ENCODE measurements around the gene CDH4.
"Not testable (repeated sequence)": the region's sequence is repeated elsewhere in the genome, so short reads cannot be mapped to it uniquely, and the experiment has no call there.

The CDH4 gene

DNA sequence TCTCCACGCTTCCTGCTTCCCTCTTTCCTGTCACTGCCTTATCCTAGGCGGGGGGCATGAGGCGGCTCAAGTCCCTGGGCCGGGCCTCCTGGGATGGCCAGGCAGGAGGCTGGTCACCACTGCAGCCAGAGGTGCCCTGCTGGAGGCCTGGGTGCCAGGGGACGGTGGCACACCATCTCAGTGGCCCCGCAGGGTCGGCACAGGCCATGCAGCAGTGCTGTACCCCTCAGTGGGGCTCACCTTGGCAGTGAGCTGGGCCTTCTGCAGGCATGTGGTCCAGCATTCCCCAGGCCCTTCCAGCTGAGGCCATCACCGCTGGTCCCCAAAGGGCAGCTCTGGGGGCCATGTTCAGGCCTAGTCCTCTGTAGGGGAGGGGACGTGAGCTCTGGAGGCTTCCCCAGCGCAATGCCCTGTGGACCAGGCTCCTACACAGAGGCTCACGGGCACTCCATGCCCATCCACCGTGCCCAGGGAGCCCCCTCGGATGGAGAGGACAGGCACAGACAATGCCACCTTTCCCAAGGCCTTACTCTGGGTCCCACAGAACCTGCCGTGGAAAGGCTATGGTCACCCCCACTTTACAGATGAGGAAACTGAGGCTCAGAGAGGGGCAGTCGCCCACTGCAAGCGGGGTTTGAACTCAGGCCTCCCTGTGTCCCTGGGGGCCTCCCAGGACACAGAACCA is 689.8 kb downstream of the CDH4 start:
- TF ChIP-seq, protein P1, sequence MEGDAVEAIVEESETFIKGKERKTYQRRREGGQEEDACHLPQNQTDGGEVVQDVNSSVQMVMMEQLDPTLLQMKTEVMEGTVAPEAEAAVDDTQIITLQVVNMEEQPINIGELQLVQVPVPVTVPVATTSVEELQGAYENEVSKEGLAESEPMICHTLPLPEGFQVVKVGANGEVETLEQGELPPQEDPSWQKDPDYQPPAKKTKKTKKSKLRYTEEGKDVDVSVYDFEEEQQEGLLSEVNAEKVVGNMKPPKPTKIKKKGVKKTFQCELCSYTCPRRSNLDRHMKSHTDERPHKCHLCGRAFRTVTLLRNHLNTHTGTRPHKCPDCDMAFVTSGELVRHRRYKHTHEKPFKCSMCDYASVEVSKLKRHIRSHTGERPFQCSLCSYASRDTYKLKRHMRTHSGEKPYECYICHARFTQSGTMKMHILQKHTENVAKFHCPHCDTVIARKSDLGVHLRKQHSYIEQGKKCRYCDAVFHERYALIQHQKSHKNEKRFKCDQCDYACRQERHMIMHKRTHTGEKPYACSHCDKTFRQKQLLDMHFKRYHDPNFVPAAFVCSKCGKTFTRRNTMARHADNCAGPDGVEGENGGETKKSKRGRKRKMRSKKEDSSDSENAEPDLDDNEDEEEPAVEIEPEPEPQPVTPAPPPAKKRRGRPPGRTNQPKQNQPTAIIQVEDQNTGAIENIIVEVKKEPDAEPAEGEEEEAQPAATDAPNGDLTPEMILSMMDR (IDR thresholded peaks at IDR 0.05): no peak
- no peak overlapping the region for H3K4me3 ChIP-seq (ENCODE audit: low read depth in 1 of 2, low read length in 1 of 2)
- H3K27ac ChIP-seq: no peak overlapping the region
- no peaks in the 10 kb centered on the region for H3K36me3 ChIP-seq
- no peaks in the 10 kb centered on the region for H3K4me1 ChIP-seq (ENCODE audit: control insufficient read depth in 1 of 2, insufficient read depth in 1 of 2, low read depth in 1 of 2, low read length in 1 of 2)
- no peaks in the 10 kb centered on the region for H3K27me3 ChIP-seq
- no peaks in the 10 kb centered on the region for H3K9me3 ChIP-seq

DNA sequence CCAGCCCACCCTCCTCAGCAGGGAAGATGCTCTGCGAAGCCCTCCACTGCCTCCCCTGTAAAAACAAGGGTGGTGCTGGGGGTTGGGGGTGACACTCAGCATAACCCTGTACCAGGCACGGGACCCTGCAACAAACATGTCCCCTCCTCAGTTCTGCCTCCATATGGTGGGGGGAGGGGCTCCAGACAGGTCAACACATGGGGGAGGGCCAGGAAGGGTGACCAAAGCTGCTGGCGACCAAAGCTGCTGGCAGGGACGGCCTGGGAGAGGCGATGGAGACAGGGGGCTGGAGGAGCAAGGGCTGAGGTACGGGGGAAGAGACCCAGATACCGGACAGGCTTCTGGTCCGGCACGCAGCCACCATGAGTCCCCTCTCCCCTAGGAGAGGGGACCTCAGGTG is 690.5 kb downstream of the CDH4 start:
- H3K4me1 ChIP-seq (ENCODE audit: control insufficient read depth in 1 of 2, insufficient read depth in 1 of 2, low read depth in 1 of 2, low read length in 1 of 2): no peaks in the 10 kb centered on the region
- no peak overlapping the region for H3K4me3 ChIP-seq (ENCODE audit: low read depth in 1 of 2, low read length in 1 of 2)

DNA sequence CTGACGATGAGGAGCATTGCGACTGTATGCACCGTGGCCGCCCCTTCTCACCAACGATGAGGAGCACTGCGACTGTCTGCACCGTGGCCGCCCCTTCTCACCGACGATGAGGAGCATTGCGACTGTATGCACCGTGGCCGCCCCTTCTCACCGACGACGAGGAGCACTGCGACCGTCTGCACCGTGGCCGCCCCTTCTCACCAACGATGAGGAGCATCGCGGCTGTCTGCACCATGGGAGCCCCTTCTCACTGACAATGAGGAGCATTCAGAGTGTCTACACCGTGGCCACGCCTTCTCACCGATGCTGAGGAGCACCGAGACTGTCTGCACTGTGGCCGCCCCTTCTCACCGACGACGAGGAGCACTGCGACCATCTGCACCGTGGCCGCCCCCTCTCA is 692.9 kb downstream of the CDH4 start:
- H3K4me3 ChIP-seq (ENCODE audit: low read depth in 1 of 2, low read length in 1 of 2); H3K4me1 ChIP-seq (ENCODE audit: control insufficient read depth in 1 of 2, insufficient read depth in 1 of 2, low read depth in 1 of 2, low read length in 1 of 2); H3K36me3 ChIP-seq; H3K27ac ChIP-seq; H3K27me3 ChIP-seq; H3K9me3 ChIP-seq: not testable (repeated sequence)

More for the DNA sequence above, 690.5 kb downstream of the CDH4 start:
- Histone ChIP-seq H3K36me3 (no peaks in the 10 kb centered on the region), H3K27ac (no peak overlapping the region), H3K9me3 (no peaks in the 10 kb centered on the region), H3K27me3 (no peaks in the 10 kb centered on the region)
- TF ChIP-seq, protein P1 (IDR thresholded peaks at IDR 0.05): no peak

DNA sequence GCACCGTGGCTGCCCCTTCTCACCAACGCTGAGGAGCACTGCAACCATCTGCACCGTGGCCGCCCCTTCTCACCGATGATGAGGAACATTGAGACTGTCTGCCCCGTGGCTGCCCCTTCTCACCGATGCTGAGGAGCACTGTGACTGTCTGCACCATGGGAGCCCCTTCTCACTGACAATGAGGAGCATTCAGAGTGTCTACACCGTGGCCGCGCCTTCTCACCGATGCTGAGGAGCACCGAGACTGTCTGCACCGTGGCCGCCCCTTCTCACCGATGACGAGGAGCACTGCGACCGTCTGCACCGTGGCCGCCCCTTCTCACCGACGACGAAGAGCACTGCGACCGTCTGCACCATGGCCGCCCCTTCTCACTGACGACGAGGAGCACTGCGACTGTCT is 693.4 kb downstream of the CDH4 start:
- H3K9me3 ChIP-seq; H3K4me3 ChIP-seq (ENCODE audit: low read depth in 1 of 2, low read length in 1 of 2); H3K4me1 ChIP-seq (ENCODE audit: control insufficient read depth in 1 of 2, insufficient read depth in 1 of 2, low read depth in 1 of 2, low read length in 1 of 2); H3K36me3 ChIP-seq; H3K27me3 ChIP-seq; H3K27ac ChIP-seq: not testable (repeated sequence)

DNA sequence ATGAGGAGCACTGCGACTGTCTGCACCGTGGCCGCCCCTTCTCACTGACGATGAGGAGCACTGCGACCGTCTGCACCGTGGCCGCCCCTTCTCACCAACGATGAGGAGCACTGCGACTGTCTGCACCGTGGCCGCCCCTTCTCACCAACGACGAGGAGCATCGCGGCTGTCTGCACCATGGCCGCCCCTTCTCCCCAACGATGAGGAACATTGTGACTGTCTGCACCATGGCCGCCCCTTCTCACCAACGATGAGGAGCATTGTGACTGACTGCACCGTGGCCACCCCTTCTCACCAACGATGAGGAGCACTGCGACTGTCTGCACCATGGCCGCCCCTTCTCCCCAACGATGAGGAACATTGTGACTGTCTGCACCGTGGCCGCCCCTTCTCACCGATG is 696.0 kb downstream of the CDH4 start:
- H3K4me3 ChIP-seq (ENCODE audit: low read depth in 1 of 2, low read length in 1 of 2); H3K27ac ChIP-seq; H3K27me3 ChIP-seq; H3K9me3 ChIP-seq; H3K4me1 ChIP-seq (ENCODE audit: control insufficient read depth in 1 of 2, insufficient read depth in 1 of 2, low read depth in 1 of 2, low read length in 1 of 2); H3K36me3 ChIP-seq: not testable (repeated sequence)

DNA sequence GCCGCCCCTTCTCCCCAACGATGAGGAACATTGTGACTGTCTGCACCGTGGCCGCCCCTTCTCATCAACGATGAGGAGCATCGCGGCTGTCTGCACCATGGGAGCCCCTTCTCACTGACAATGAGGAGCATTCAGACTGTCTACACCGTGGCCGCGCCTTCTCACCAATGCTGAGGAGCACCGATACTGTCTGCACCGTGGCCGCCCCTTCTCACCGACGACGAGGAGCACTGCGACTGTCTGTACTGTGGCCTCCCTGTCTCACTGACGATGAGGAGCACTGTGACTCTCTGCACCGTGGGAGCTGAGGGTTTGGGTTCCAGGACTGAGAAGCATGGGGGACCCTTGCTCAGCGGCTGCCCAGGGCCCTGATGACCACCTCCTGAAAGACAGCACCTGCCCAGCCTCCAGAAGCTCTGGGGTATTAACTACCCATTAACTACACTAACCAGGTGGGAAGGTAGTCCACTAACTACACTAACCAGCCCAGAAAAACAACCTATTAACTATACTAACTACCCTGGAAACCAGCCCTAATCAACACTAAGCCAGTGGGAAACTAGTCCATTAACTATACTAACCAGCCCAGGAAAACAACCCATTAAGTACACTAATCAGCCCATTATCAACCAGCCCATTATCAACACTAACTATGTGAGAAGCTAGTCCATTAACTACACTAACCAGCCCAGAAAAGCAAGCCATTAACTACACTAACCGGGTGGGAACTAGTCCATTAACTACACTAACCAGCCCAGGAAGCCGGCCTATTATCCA is 696.7 kb downstream of the CDH4 start:
- H3K9me3 ChIP-seq: no peaks in the 10 kb centered on the region
- TF ChIP-seq, protein P1 (IDR thresholded peaks at IDR 0.05): no peak
- H3K27me3 ChIP-seq: peaks cover 6% of the 10 kb centered on the region
- H3K4me1 ChIP-seq (ENCODE audit: control insufficient read depth in 1 of 2, insufficient read depth in 1 of 2, low read depth in 1 of 2, low read length in 1 of 2): no peaks in the 10 kb centered on the region
- H3K27ac ChIP-seq: no peak overlapping the region
- no peaks in the 10 kb centered on the region for H3K36me3 ChIP-seq
- H3K4me3 ChIP-seq (ENCODE audit: low read depth in 1 of 2, low read length in 1 of 2): no peak overlapping the region

DNA sequence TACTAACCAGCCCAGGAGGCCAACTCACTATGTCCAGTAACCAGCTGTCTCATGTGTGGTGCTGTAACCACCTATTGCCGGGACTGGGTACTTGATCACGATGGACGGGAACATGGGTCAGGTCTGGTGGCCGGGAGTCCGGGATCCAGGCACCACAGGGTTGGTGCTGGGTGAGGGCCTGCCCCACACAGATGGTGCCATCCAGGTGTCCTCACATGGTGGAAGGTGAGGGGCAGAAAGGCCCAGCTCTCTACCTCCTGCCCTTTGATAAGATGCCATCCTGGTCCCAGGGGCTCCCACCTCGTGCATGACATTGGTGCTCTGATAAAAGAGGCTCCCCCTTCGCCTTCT is 697.3 kb downstream of the CDH4 start:
- Histone ChIP-seq H3K36me3 (no peaks in the 10 kb centered on the region), H3K9me3 (no peaks in the 10 kb centered on the region), H3K4me1 (ENCODE audit: control insufficient read depth in 1 of 2, insufficient read depth in 1 of 2, low read depth in 1 of 2, low read length in 1 of 2) (no peaks in the 10 kb centered on the region), H3K27ac (no peak overlapping the region), H3K4me3 (ENCODE audit: low read depth in 1 of 2, low read length in 1 of 2) (no peak overlapping the region), H3K27me3 (peaks cover 6% of the 10 kb centered on the region)
- TF ChIP-seq, protein P1 (IDR thresholded peaks at IDR 0.05): no peak
